Adrenal gland (tissue), 12 donors: ENCODE measurements around the gene CYP4F12. TPM values are rescaled to one million over a fixed set of nuclear protein-coding genes. Genes with fewer than 3 reads are reported as not detected.
A peak's percentile ranks its signal among the peaks of the same experiment; 100 is the strongest.

ENCODE experiments used
- DNase-seq, 7 donors: peaks; one replicate each; pipeline ENCODE4 v3.0.0-alpha.2; 2019 to 2020
- H3K27ac ChIP-seq, 5 donors: fragments of 200-600 bp; sonication (generic) in 4 of 5; 1 replicate in 3 of 5; 2 replicates in 2 of 5; pipeline versions ENCODE4 v1.5.1 to v1.8.0; 2016 to 2020; ENCODE audit warnings: mild to moderate bottlenecking in 1 of 5
- H3K27me3 ChIP-seq: fragments of 200-600 bp; 2 replicates; pipeline ENCODE4 v1.8.0; 2021
- H3K36me3 ChIP-seq, 2 donors: fragments of 200-600 bp; replicated peaks in 1 of 2; 1 replicate in 1 of 2; 2 replicates in 1 of 2; pipeline versions ENCODE4 v1.5.1 to v1.8.0; 2018 to 2022
- H3K4me1 ChIP-seq, 2 donors: fragments of 200-600 bp; replicated peaks in 1 of 2; 1 replicate in 1 of 2; 2 replicates in 1 of 2; pipeline versions ENCODE4 v1.5.1 to v1.8.0; 2018 to 2021
- H3K4me3 ChIP-seq, 4 donors: fragments of 200-600 bp; sonication (generic) in 3 of 4; one replicate each; pipeline ENCODE4 v1.5.1; 2016 to 2018
- H3K9me3 ChIP-seq, 3 donors: fragments of 200-600 bp; sonication (generic) in 1 of 3; replicated peaks in 1 of 3; 1 replicate in 2 of 3; 2 replicates in 1 of 3; pipeline versions ENCODE4 v1.5.1 to v1.8.0; 2016 to 2021
- CTCF ChIP-seq, 6 experiments: fragments of 450-650 bp in 4 of 6; fragments of 200-600 bp in 2 of 6; sonication (generic) in 1 of 6; IDR thresholded peaks; 1 replicate in 5 of 6; 2 replicates in 1 of 6; pipeline versions ENCODE4 v1.5.1 to v1.8.0; 2016 to 2021; ENCODE audit warnings: antibody characterized with exemption in 6 of 6, mild to moderate bottlenecking in 2 of 6, moderate library complexity in 1 of 6
- POLR2A ChIP-seq, 2 donors: fragments of 450-650 bp; IDR thresholded peaks; one replicate each; pipeline ENCODE4 v1.6.1; 2017; ENCODE audit warnings: antibody characterized with exemption in 2 of 2, mild to moderate bottlenecking in 2 of 2, moderate library complexity in 1 of 2
- WGBS, 4 donors: extraction: QIAGEN DNeasy Blood & Tissue Kit in 2 of 4; methylation state at CpG; one replicate each; pipeline versions ENCODE4 v1.1.5 to v1.1.7; 2013 to 2017; 5-methylcytosine and 5-hydroxymethylcytosine counted together
- intact Hi-C, 2 donors: fragments of 100-400 bp; cut with DNase I; formaldehyde crosslinking; loops; one replicate each; pipeline versions ENCODE4 v1.14.1 to v1.15.0; 2022 to 2023
- polyA plus RNA-seq, 3 donors: library from polyadenylated mRNA; stranded (reverse); fragments of 200-250 nt in 2 of 3; fragments of 350-450 nt in 1 of 3; fragmentation: Illumina TruSeq in 1 of 3; extraction: RNeasy Lipid Tissue Mini Kit (QIAGEN cat#74804) in 1 of 3; gene quantifications; one replicate each; pipeline ENCODE4 v1.2.3, GENCODE V29; 2013 to 2014
- total RNA-seq, 9 donors: library from RNA; depleted of rRNA in 4 of 9; stranded (reverse); fragments of >200 nt in 4 of 9; fragments of 120-200 nt in 1 of 9; fragmentation: NEBNext Ultra II Directional in 1 of 9; extraction: Animal tissue kit (Norgen Biotek cat#: 25700) in 1 of 9; gene quantifications; one replicate each; pipeline versions ENCODE4 v1.1.0 to v1.2.4, GENCODE V29; 2013 to 2023
- donor health status: healthy with polysubstance abuse.
- donor health status: Bipolar disorder and iron deficiency.
- donor health status: DM: yes; HTN: yes; CAD: no.
- donor health status: DM: no; HTN: no; CAD: no.
- donor health status: DM: no; HTN: no; CAD: no.
- donor health status: DM: yes; HTN: yes; CAD: no.

Gene CYP4F12
- total and polyA plus RNA-seq, 12 donors, result 0.42 to 19.7 (median 2.7) TPM

GRCh38 chr19:15696654-15697194 lies 23.8 kb downstream of the CYP4F12 start:
- TF ChIP-seq CTCF (IDR thresholded peaks at IDR 0.05) (no peak), POLR2A (IDR thresholded peaks at IDR 0.05) (no peak)
- no peak overlapping the region for H3K27ac ChIP-seq
- intact Hi-C loops, result no loop called here
- no peak for DNase-seq
- H3K4me1 ChIP-seq, result no peaks in the 10 kb centered on the region
- no peak overlapping the region for H3K4me3 ChIP-seq
- no peaks in the 10 kb centered on the region for H3K27me3 ChIP-seq
- no peaks in the 10 kb centered on the region for H3K9me3 ChIP-seq
- H3K36me3 ChIP-seq, result no peaks in the 10 kb centered on the region
- 59 to 70% (median 68%) methylated on average over 10 to 19 of the region's 19 CpGs for whole genome bisulfite sequencing, 4 donors

GRCh38 chr19:15701757-15702533 lies 29.1 kb downstream of the CYP4F12 start:
- intact Hi-C loops, result no loop called here
- Histone ChIP-seq H3K36me3 (no peaks in the 10 kb centered on the region), H3K4me3 (no peak overlapping the region), H3K9me3 (no peaks in the 10 kb centered on the region), H3K27ac (no peak overlapping the region), H3K4me1 (no peaks in the 10 kb centered on the region), H3K27me3 (no peaks in the 10 kb centered on the region)
- 41 to 68% (median 61%) methylated on average over 3 to 4 of the region's 4 CpGs for WGBS, 4 donors
- no peak for TF ChIP-seq CTCF (IDR thresholded peaks at IDR 0.05)
- no peak for TF ChIP-seq POLR2A (IDR thresholded peaks at IDR 0.05)
- DNase-seq, result no peak

- Histone ChIP-seq H3K4me1 (no peaks in the 10 kb centered on the region), H3K27me3 (no peaks in the 10 kb centered on the region), H3K36me3 (no peaks in the 10 kb centered on the region), H3K4me3 (no peak overlapping the region), H3K9me3 (no peaks in the 10 kb centered on the region), H3K27ac (no peak overlapping the region)
- 3 to 18% (median 8%) methylated on average over 6 to 7 of the region's 7 CpGs for WGBS, 4 donors
- peak in 1 of 6 experiments; percentile 10 for TF ChIP-seq CTCF (IDR thresholded peaks at IDR 0.05)
- TF ChIP-seq POLR2A (IDR thresholded peaks at IDR 0.05), result no peak
- peak; percentile 47 to 86 (median 76) for DNase-seq
- intact Hi-C loops, result no loop called here
Observed at GRCh38 chr19:15702534-15702930, 29.6 kb downstream of the CYP4F12 start.

GRCh38 chr19:15714638-15715037 lies 41.8 kb downstream of the CYP4F12 start:
- Histone ChIP-seq H3K4me1 (no peaks in the 10 kb centered on the region), H3K36me3 (no peaks in the 10 kb centered on the region), H3K27ac (no peak overlapping the region), H3K9me3 (no peaks in the 10 kb centered on the region), H3K4me3 (no peak overlapping the region), H3K27me3 (no peaks in the 10 kb centered on the region)
- no peak for DNase-seq
- WGBS, 4 donors, result 47 to 54% (median 53%) methylated on average over 3 of the region's 3 CpGs
- intact Hi-C loops, result no loop called here
- TF ChIP-seq CTCF (IDR thresholded peaks at IDR 0.05), result no peak
- TF ChIP-seq POLR2A (IDR thresholded peaks at IDR 0.05), result no peak
